Right lobe of liver (tissue), 4 donors: ENCODE results near the gene SUCLG2.

ENCODE experiments used
- POLR2A ChIP-seq: fragments of 450-650 bp; IDR thresholded peaks from one replicate; pipeline ENCODE4 v1.6.1; 2017; ENCODE audit warnings: antibody characterized with exemption, mild to moderate bottlenecking
- TF ChIP-seq, protein P1 (sequence below), 4 donors: fragments of 200-600 bp in 3 of 4; fragments of 450-650 bp in 1 of 4; IDR thresholded peaks; one replicate each; pipeline versions ENCODE4 v1.5.1 to v1.8.0; 2016 to 2022; ENCODE audit warnings: antibody characterized with exemption in 4 of 4, mild to moderate bottlenecking in 2 of 4
- donor health status: DM: no; HTN: no; CAD: no.
- donor health status: DM: no; HTN: no; CAD: no.
- donor health status: DM: no; HTN: yes; CAD: no.

- TF ChIP-seq, protein P1, sequence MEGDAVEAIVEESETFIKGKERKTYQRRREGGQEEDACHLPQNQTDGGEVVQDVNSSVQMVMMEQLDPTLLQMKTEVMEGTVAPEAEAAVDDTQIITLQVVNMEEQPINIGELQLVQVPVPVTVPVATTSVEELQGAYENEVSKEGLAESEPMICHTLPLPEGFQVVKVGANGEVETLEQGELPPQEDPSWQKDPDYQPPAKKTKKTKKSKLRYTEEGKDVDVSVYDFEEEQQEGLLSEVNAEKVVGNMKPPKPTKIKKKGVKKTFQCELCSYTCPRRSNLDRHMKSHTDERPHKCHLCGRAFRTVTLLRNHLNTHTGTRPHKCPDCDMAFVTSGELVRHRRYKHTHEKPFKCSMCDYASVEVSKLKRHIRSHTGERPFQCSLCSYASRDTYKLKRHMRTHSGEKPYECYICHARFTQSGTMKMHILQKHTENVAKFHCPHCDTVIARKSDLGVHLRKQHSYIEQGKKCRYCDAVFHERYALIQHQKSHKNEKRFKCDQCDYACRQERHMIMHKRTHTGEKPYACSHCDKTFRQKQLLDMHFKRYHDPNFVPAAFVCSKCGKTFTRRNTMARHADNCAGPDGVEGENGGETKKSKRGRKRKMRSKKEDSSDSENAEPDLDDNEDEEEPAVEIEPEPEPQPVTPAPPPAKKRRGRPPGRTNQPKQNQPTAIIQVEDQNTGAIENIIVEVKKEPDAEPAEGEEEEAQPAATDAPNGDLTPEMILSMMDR (IDR thresholded peaks at IDR 0.05): no peak
- TF ChIP-seq POLR2A: no peak
Measured at GRCh38 chr3:67602816-67603215, 51.6 kb downstream of the SUCLG2 start.
